Naive thymus-derived CD4-positive, alpha-beta T cell (primary cell): ENCODE results near the gene VAV2. TPM values are rescaled to one million over a fixed set of nuclear protein-coding genes. Genes with fewer than 3 reads are reported as not detected.

ENCODE experiments used
- ATAC-seq: fragments of 150-1000 bp; cut with Tn5 transposase; 2 replicates; pipeline ENCODE4 v1.10.0; 2021; ENCODE audit warnings: mild to moderate bottlenecking, moderate library complexity
- CTCF ChIA-PET: fragments of 350-600 bp; sonication (Branson Sonifier 250); formaldehyde crosslinking; loops from one replicate; lab custom pipeline; 2021; ENCODE audit warnings: antibody characterized with exemption; lab: Charles Lee
- POLR2A ChIA-PET: fragments of 350-600 bp; sonication (Branson Sonifier 250); formaldehyde crosslinking; loops from one replicate; lab custom pipeline; 2021; ENCODE audit warnings: antibody characterized with exemption, inconsistent platforms; lab: Charles Lee
- DNase-seq, 9 donors: peaks; one replicate each; pipeline versions ENCODE4 v3.0.0 to v3.0.0-alpha.2; 2020 to 2022; ENCODE audit warnings: mixed read lengths in 1 of 9
- H3K27ac ChIP-seq: one replicate; pipeline ENCODE4 v1.7.0; 2013; ENCODE audit warnings: mild to moderate bottlenecking, low read depth, low read length, moderate library complexity
- H3K27me3 ChIP-seq, 2 donors: one replicate each; pipeline ENCODE4 v1.7.0; 2013; ENCODE audit warnings: low read length in 2 of 2, mild to moderate bottlenecking in 2 of 2, moderate library complexity in 2 of 2; ENCODE audit not compliant: control insufficient read depth in 2 of 2, insufficient read depth in 2 of 2
- H3K36me3 ChIP-seq, 3 experiments: 1 replicate in 2 of 3; 2 replicates in 1 of 3; pipeline ENCODE4 v1.7.0; 2013; ENCODE audit warnings: low read length in 3 of 3, mild to moderate bottlenecking in 3 of 3, moderate library complexity in 1 of 3; ENCODE audit not compliant: insufficient read depth in 3 of 3, control insufficient read depth in 2 of 3
- H3K4me1 ChIP-seq, 2 donors: one replicate each; pipeline ENCODE4 v1.7.0; 2013; ENCODE audit warnings: low read length in 2 of 2, mild to moderate bottlenecking in 2 of 2, moderate library complexity in 1 of 2; ENCODE audit not compliant: control insufficient read depth in 2 of 2, insufficient read depth in 2 of 2
- H3K4me3 ChIP-seq: 2 replicates; pipeline ENCODE4 v1.7.0; 2013; ENCODE audit warnings: mild to moderate bottlenecking, low read length
- H3K9me3 ChIP-seq, 3 experiments: 1 replicate in 2 of 3; 2 replicates in 1 of 3; pipeline ENCODE4 v1.7.0; 2013; ENCODE audit warnings: low read length in 3 of 3; ENCODE audit not compliant: control insufficient read depth in 2 of 3
- H3K27ac Mint-ChIP-seq, 9 donors: one replicate each; pipeline ENCODE4 v1.8.0; 2020 to 2022; ENCODE audit warnings: mixed read lengths in 9 of 9, mild to moderate bottlenecking in 8 of 9, moderate library complexity in 5 of 9, inconsistent platforms in 2 of 9
- H3K27me3 Mint-ChIP-seq, 5 donors: one replicate each; pipeline ENCODE4 v1.8.0; 2021 to 2022; ENCODE audit warnings: mixed read lengths in 5 of 5, mild to moderate bottlenecking in 1 of 5
- H3K36me3 Mint-ChIP-seq, 5 donors: one replicate each; pipeline ENCODE4 v1.8.0; 2020 to 2022; ENCODE audit warnings: mixed read lengths in 5 of 5, mild to moderate bottlenecking in 3 of 5, inconsistent platforms in 1 of 5
- H3K4me1 Mint-ChIP-seq, 7 donors: one replicate each; pipeline ENCODE4 v1.8.0; 2020 to 2022; ENCODE audit warnings: mixed read lengths in 7 of 7, mild to moderate bottlenecking in 3 of 7, inconsistent platforms in 1 of 7
- H3K4me3 Mint-ChIP-seq, 10 donors: one replicate each; pipeline ENCODE4 v1.8.0; 2020 to 2022; ENCODE audit warnings: mild to moderate bottlenecking in 10 of 10, mixed read lengths in 10 of 10, moderate library complexity in 6 of 10, inconsistent platforms in 2 of 10
- H3K9me3 Mint-ChIP-seq, 11 donors: one replicate each; pipeline ENCODE4 v1.8.0; 2020 to 2022; ENCODE audit warnings: mixed read lengths in 11 of 11, mild to moderate bottlenecking in 4 of 11, inconsistent platforms in 1 of 11, moderate library complexity in 1 of 11
- intact Hi-C, 2 donors: fragments of 100-400 bp; cut with micrococcal nuclease; formaldehyde crosslinking; loops; one replicate each; pipeline ENCODE4 v1.15.1; 2023
- polyA plus RNA-seq, 2 donors: library from polyadenylated mRNA; unstranded; fragments of 300-500 nt; fragmentation: Illumina TruSeq; gene quantifications; one replicate each; pipeline ENCODE4 v1.2.3, GENCODE V29; 2021
- total RNA-seq, 6 experiments: library from RNA in 5 of 6; stranded (reverse) in 5 of 6; gene quantifications; 1 replicate in 5 of 6; 2 replicates in 1 of 6; pipeline ENCODE4 v1.2.3 and lab custom pipeline; 2021 to 2026

The VAV2 gene
- total and polyA plus RNA-seq, 7 experiments from 2014 or later, result 0.18 to 14.4 (median 1.9) TPM

- DNase-seq, result no peak
- H3K27me3 ChIP-seq, result no peaks in the 10 kb centered on the region
- no peak overlapping the region for H3K27ac ChIP-seq
- intact Hi-C loops, result no loop called here
- CTCF ChIA-PET, result no interaction called here
- H3K36me3 ChIP-seq, result no peaks in the 10 kb centered on the region
- H3K4me3 ChIP-seq, result no peak overlapping the region
- H3K9me3 Mint-ChIP-seq, result peaks cover 0 to 1% (median 0%) of the 10 kb centered on the region in 11 donors
- H3K4me1 Mint-ChIP-seq, result peaks cover 0 to 4% (median under 1%) of the 10 kb centered on the region in 7 donors
- POLR2A ChIA-PET, result no interaction called here
- H3K27ac Mint-ChIP-seq, result no peak overlapping the region
- H3K27me3 Mint-ChIP-seq, result no peaks in the 10 kb centered on the region
- H3K4me3 Mint-ChIP-seq, result no peak overlapping the region
- ATAC-seq, result no peak
- H3K36me3 Mint-ChIP-seq, result no peaks in the 10 kb centered on the region
- H3K9me3 ChIP-seq, result no peaks in the 10 kb centered on the region
- H3K4me1 ChIP-seq, result no peaks in the 10 kb centered on the region
Measured at GRCh38 chr9:133731876-133732638, 260.1 kb downstream of the VAV2 start.

GRCh38 chr9:133730994-133731715 is 261.0 kb downstream of the VAV2 start:
- H3K9me3 Mint-ChIP-seq, result peaks cover 0 to 1% (median 0%) of the 10 kb centered on the region in 11 donors
- peak overlapping the region in 1 of 9 donors; percentile 82 for H3K27ac Mint-ChIP-seq
- POLR2A ChIA-PET, result no interaction called here
- ATAC-seq (no peak), DNase-seq (no peak)
- CTCF ChIA-PET, result no interaction called here
- no peak overlapping the region for H3K27ac ChIP-seq
- no peaks in the 10 kb centered on the region for H3K27me3 ChIP-seq
- H3K4me1 Mint-ChIP-seq, result peaks cover 0 to 9% (median 7%) of the 10 kb centered on the region in 7 donors
- H3K4me1 ChIP-seq, result no peaks in the 10 kb centered on the region
- no peaks in the 10 kb centered on the region for H3K9me3 ChIP-seq
- intact Hi-C loops, result no loop called here
- no peaks in the 10 kb centered on the region for H3K36me3 Mint-ChIP-seq
- no peaks in the 10 kb centered on the region for H3K36me3 ChIP-seq
- no peak overlapping the region for H3K4me3 Mint-ChIP-seq
- no peak overlapping the region for H3K4me3 ChIP-seq
- peaks cover 0 to 4% (median 0%) of the 10 kb centered on the region in 5 donors for H3K27me3 Mint-ChIP-seq

GRCh38 chr9:133729617-133730281 is 262.4 kb downstream of the VAV2 start:
- H3K4me1 ChIP-seq, result no peaks in the 10 kb centered on the region
- no peaks in the 10 kb centered on the region for H3K27me3 ChIP-seq
- Mint-ChIP-seq H3K36me3 (no peaks in the 10 kb centered on the region), H3K27ac (no peak overlapping the region), H3K9me3 (peaks cover 0 to 1% (median 0%) of the 10 kb centered on the region in 11 donors), H3K27me3 (peaks cover 0 to 4% (median 0%) of the 10 kb centered on the region in 5 donors), H3K4me1 (peaks cover 0 to 9% (median 7%) of the 10 kb centered on the region in 7 donors), H3K4me3 (no peak overlapping the region)
- no peaks in the 10 kb centered on the region for H3K36me3 ChIP-seq
- H3K4me3 ChIP-seq, result no peak overlapping the region
- no peak overlapping the region for H3K27ac ChIP-seq
- ATAC-seq (no peak), DNase-seq (peak in 1 of 9 donors; percentile 15)
- CTCF ChIA-PET, result interaction anchor here (0.7 kb wide), 1 partner anchor 9 kb away, joined by 4 read pairs; the partner anchor contains the start of gene SARDH
- POLR2A ChIA-PET, result no interaction called here
- no peaks in the 10 kb centered on the region for H3K9me3 ChIP-seq
- intact Hi-C loops, result loop anchor here (5.0 to 10.0 kb wide), 3 partner anchors 72 to 545 kb away; no protein-coding TSS in a partner anchor

GRCh38 chr9:133728856-133729616 is 263.1 kb downstream of the VAV2 start:
- H3K27ac Mint-ChIP-seq, result no peak overlapping the region
- POLR2A ChIA-PET, result interaction anchor here (1.2 kb wide), 1 partner anchor 73 kb away, joined by 3 read pairs; no protein-coding TSS in a partner anchor
- H3K36me3 Mint-ChIP-seq, result no peaks in the 10 kb centered on the region
- peaks cover 0 to 1% (median 0%) of the 10 kb centered on the region in 11 donors for H3K9me3 Mint-ChIP-seq
- DNase-seq, result peak in 1 of 9 donors; percentile 11
- no peak overlapping the region for H3K27ac ChIP-seq
- H3K4me3 Mint-ChIP-seq, result no peak overlapping the region
- intact Hi-C loops, result loop anchor here (5.0 to 10.0 kb wide), 3 partner anchors 72 to 544 kb away; no protein-coding TSS in a partner anchor
- no peaks in the 10 kb centered on the region for H3K9me3 ChIP-seq
- peaks cover 0 to 9% (median 7%) of the 10 kb centered on the region in 7 donors for H3K4me1 Mint-ChIP-seq
- CTCF ChIA-PET, result no interaction called here
- H3K27me3 ChIP-seq, result no peaks in the 10 kb centered on the region
- no peak overlapping the region for H3K4me3 ChIP-seq
- H3K4me1 ChIP-seq, result no peaks in the 10 kb centered on the region
- no peak for ATAC-seq
- no peaks in the 10 kb centered on the region for H3K36me3 ChIP-seq
- H3K27me3 Mint-ChIP-seq, result peaks cover 0 to 4% (median 0%) of the 10 kb centered on the region in 5 donors

- Mint-ChIP-seq H3K27me3 (peaks cover 0 to 9% (median 0%) of the 10 kb centered on the region in 5 donors), H3K27ac (no peak overlapping the region), H3K36me3 (no peaks in the 10 kb centered on the region), H3K9me3 (peaks cover 0 to 1% (median 0%) of the 10 kb centered on the region in 11 donors), H3K4me3 (no peak overlapping the region), H3K4me1 (peaks cover 0 to 9% (median 7%) of the 10 kb centered on the region in 7 donors)
- intact Hi-C loops, result loop anchor here (2.0 to 10.0 kb wide), 4 partner anchors 71 to 543 kb away; no protein-coding TSS in a partner anchor
- Histone ChIP-seq H3K36me3 (no peaks in the 10 kb centered on the region), H3K27me3 (no peaks in the 10 kb centered on the region), H3K27ac (no peak overlapping the region), H3K4me1 (no peaks in the 10 kb centered on the region), H3K4me3 (no peak overlapping the region), H3K9me3 (no peaks in the 10 kb centered on the region)
- ATAC-seq (no peak), DNase-seq (peak in 1 of 9 donors; percentile 11)
- ChIA-PET CTCF (interaction anchor here (0.8 to 2.6 kb wide), 6 partner anchors 18 to 124 kb away, joined by 3 to 8 read pairs (median 4); no protein-coding TSS in a partner anchor), POLR2A (interaction anchor here (1.2 kb wide), 1 partner anchor 72 kb away, joined by 3 read pairs; no protein-coding TSS in a partner anchor)
Measured at GRCh38 chr9:133727876-133728441, 264.2 kb downstream of the VAV2 start.
